GM19438 (cell line): ENCODE results near the gene UBXN11.
"Not testable (repeated sequence)": the region's sequence is repeated elsewhere in the genome, so short reads cannot be mapped to it uniquely, and the experiment has no call there.

Experiments
- ATAC-seq: cut with Tn5 transposase; IDR thresholded peaks from one replicate; pipeline ENCODE4 v1.9.1; 2021; ENCODE audit warnings: low read depth; ENCODE audit not compliant: unreplicated experiment

Gene UBXN11

DNA sequence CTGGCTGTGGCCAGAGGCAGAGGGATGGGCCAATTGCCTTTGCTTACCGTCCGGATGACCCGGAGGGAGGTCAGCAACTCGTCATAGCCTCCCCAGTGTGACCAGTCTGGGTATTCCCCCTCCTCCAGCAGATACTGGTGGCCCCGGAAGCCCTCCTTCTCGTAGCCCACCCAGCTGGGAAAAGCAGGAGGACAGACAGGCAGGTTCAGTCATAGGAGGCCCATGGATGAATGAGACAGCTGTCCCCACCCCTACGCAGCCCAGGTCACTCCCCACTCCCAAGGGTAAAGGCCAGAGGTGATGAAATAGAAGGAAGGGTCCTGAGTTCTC is 30.7 kb upstream of the UBXN11 start:
- no peak for ATAC-seq

DNA sequence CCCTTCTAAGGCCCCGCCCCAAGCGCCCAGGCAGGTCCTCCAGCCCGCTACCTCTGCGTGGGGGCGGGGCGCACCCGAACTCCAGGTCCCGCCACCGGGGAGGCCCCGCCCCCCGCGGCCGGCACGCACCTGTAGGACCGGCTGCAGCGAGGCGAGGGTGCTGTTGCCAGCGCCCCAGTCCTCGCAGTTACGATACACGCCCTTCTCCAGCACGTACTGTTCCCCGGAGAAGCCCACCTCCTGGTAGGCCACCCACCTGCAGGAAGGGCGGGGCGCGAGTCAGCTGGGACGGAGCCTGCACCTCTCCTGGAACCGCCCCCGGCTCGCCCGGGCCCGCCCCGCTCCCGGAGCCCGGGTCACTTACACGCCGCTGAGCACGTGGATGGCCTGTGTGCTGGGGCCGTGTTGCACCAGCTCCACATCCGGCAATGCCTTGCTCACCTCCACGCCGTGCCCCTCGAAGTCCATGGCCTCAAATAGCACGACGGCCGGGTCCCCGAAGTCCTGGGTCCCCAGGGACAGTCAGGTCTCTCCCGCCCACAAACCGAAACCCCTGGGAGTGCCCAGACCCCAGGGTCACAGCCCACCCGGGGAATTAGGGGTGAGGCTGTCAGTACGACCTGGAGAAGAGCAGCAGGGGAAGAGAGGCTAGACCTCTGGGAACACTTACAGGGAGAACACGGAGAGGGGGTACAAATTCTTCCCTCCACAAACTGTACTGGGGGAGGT is 30.2 kb upstream of the UBXN11 start:
- peak; percentile 73 for ATAC-seq

DNA sequence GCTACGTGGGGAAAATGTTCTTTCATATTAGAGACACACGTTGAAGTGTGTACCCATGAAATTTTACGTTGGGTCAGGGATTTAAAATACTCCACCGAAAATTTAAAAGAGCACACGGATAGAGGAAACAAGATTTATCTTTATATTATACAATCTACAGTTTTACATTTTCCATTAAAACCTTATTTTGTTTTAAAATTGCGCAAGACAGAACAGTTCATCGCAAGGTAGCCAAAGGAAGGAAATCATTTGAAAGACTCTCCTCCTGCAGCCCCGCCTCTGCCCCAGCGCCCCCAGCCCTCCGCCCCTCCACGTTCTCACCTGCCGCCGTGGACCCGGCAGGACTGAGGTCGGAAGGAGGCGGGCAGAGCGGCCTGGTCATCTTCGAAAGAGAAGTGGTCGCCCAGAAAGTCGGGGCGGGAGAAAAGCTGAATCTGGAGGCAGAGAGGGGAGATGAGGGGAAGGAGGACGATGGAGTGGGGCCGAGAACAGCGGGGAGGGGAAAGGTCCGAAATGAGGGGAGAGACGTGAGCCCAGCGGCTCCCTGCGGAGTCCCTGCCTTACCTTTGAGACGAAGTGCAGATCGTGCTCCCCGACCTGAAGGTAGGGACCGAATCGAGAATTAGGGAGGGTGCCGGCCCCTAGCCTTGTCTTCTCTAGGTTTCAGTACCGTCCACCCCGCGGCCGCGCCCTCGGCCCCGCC is 29.5 kb upstream of the UBXN11 start:
- no peak for ATAC-seq

DNA sequence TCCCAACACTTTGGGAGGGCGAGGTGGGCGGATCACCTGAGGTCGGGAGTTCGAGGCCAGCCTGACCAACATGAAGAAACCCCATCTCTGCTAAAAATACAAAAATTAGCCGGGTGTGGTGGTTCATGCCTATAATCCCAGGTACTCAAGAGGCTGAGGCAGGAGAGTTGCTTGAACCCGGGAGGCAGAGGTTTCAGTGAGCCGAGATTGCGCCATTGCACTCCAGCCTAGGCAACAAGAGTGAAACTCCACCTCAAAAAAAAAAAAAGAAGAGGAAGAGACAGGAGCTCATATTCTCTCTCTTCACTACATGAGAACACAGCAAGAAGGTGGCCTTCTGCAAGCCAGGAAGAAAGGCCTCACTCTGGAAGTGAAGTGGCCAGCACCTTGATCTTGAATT is 26.9 kb upstream of the UBXN11 start:
- ATAC-seq: not testable (repeated sequence)

DNA sequence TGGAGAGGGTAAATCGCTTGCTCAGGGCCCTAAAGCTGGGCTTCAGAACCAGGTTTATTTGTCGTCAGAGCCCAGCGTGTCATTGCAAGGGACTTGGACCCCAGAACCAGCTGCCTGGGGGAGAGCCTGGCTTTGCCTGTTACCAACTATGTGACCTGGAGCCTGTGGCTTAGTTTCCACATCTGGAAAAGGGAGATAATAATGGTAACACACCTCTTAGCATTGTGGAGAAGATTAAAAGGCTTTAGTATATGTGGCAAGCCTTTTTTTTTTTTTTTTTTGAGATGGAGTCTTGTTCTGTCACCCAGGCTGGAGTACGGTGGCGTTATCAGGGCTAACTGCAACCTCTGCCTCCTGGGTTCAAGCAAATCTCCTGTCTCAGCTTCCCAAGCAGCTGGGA is 23.8 kb upstream of the UBXN11 start:
- no peak for ATAC-seq

DNA sequence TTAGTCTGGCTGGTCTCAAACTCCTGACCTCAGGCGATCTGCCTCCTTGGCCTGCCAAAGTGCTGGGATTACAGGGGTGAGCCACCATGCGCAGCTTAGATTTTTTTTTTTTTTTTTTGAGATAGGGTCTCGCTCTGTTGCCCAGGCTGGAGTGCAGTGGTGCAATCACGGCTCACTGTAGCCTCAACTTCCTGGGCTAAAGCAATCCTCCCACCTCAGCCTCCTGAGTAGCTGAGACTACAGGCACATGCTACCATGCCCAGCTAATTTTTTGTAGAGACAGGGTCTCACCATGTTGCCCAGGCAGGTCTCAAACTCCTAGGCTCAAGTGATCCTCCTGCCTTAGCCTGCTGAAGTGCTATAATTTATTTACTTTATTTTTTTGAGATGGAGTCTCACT is 22.9 kb upstream of the UBXN11 start:
- not testable (repeated sequence) for ATAC-seq

DNA sequence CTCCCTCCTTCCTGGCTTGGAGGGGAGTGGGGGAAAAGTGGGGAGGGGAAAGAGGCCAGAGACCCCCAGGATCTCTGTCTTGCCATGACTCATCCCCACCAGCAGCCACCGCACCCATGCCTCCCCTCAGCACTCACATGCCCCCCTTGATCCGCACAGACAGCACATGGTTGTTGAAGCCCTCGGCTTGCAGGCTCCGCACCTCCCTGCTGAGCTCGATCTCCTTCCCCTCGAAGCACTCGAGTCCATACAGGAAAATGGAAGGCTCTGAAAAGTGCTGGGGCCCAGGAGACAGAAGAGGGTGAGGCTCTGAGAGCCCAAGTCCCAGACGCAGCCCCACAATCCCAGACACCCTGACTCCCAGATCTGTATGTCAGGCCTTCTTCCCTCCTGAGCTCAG is 22.2 kb upstream of the UBXN11 start:
- ATAC-seq: no peak

DNA sequence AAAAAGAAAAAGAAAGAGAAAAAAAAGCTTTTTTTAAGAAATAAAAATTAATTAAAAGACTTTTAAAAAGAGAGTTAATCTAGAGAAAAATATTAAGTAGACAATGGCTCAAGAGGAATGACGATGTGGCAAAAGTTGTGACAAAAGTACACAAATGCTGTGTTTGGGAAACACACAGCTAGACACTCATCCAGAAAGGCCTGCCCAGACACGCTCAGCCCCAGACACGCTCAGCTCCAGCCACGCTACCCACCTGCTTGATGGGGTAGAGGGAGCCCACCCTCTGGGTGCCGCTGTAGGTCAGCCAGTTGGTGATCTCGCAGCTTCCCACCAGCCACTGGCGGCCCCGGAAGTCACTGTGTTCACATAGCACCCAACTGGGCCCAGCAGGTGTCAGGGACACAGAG is 21.5 kb upstream of the UBXN11 start:
- no peak for ATAC-seq

DNA sequence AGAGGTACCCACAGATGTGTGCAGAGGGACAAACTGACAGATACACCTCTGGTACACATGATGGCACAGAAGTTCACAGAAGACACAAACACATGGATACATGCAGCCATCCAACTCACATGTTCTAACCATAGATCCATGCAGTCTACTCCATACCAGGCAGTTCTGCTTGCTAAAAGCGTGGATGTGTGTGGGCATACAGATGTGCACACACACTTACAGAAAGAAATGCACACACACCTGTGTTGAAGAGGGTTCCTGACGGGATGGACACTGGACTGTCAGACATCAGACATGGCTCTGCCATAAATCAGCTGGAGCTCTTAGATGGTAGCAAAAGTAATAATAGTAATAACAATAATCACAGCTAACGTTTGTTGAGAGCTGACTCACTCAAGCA is 18.1 kb upstream of the UBXN11 start:
- ATAC-seq: no peak

DNA sequence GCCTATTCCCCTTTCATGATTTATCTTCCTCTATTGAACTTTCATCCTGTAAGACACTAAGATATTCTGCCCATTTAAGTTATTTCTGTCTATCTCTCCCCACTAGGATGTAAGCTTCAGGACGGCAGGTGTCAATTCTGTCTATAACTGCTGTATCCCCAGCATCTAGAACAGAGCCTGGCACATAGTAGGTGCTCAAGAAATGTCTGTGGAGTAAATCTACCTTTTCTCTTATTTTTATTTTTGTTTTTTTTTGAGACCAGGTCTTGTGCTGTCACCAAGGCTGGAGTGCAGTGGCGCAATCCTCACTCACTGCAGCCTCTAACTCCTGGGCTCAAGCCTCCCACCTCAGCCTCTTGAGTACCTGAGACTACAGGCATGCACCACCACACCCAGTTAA is 16.9 kb upstream of the UBXN11 start:
- ATAC-seq: no peak

DNA sequence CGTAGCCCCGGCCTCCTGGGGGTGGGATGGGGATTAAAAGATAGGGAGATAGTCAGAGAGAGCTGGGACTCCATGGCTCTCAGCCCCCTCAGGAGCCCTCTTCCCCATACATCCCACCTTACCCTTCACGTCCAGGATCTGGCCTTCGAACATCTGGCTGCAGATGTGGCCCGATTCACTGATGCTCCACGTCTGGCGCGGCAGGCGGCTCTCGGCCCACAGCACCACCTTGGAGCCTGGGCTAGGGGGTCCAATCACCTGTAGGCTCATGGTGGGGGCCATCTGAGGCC is 15.6 kb upstream of the UBXN11 start:
- no peak for ATAC-seq

DNA sequence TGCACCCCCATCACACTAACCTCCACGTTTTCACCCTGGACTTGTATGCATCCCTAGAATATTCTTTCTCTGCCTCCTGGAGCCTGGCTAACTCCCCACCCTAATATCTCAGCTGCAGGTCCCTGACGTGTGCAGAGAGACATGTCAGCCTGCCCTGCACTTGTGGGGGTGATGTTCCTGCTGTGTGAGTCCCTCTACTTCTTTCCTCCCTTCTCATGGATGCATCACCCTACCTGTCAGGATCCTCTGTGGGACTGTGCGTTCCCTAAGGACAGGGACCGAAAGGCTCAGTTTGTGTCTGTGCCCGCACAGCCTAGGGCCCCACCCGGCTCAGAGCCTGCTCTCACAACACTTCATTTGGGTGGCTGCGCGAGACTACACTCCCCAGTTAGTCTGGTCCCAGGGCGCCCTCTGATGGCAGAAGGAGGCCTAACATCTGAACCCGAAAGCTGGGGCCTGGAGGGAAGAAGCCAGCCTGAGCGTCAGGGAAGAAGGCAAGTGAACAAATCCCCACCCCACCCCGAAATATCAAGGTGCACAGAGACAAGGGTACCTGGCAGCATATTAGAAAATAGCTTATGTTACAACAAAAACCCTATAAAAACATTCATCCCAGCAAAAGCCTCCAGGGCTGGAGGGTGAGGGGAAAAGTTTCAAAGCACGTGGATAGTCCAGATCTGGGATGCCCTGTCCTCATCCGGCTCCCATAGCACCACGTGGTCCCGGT is 15.0 kb upstream of the UBXN11 start:
- no peak for ATAC-seq

DNA sequence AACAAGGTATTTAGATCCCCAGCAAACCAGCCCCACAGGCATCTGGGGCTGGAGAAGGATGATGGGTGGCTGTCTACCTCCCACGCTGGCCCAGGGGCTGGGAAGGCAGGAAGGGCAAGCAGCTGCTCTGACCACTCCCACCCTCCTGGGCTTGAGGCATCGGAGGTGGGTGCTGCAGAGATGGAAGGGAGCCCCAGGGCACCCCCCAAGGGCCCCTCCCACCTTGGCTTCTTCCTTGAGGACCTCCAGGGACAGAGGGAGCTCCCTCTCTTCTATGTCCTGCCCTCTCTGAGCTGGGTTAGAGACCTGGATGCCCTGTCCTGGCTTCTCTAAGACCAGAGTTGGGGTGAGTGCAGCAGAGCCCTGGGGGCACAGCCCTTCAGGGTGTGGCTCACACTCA is 14.5 kb upstream of the UBXN11 start:
- no peak for ATAC-seq

DNA sequence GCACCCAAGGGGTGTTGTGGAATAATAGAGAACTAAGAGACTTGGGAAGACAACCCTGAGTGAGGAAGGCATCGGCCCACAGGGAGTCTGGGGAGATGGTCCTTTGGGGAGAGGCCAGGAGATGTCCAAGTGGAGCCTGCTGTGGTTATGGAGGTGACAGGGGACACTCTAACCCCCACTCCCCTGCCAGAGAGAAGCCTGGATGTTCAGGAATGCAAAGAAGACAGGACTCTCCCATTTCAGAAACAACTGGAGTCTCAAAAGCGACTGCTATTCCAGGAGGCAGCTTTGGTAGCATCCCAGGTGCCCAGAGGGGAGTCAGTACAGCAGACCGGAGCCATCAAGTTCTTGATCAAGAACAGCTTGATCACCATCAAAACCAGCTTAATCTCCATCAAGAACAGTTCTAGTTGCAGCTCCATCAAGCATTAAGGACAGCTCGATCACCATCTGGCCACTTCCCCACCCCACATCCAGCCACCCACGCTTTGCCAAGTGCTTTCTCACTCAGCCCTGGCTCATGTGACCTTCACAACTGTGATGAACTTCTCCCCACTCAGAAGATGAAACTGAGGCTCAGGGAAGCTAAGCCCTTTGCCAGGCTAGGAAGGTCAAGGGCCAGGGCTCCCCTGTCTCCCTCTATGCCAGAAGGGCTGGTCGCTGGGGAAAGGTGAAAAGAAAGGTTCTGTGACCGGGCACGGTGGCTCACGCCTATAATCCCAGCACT is 12.1 kb upstream of the UBXN11 start:
- no peak for ATAC-seq

DNA sequence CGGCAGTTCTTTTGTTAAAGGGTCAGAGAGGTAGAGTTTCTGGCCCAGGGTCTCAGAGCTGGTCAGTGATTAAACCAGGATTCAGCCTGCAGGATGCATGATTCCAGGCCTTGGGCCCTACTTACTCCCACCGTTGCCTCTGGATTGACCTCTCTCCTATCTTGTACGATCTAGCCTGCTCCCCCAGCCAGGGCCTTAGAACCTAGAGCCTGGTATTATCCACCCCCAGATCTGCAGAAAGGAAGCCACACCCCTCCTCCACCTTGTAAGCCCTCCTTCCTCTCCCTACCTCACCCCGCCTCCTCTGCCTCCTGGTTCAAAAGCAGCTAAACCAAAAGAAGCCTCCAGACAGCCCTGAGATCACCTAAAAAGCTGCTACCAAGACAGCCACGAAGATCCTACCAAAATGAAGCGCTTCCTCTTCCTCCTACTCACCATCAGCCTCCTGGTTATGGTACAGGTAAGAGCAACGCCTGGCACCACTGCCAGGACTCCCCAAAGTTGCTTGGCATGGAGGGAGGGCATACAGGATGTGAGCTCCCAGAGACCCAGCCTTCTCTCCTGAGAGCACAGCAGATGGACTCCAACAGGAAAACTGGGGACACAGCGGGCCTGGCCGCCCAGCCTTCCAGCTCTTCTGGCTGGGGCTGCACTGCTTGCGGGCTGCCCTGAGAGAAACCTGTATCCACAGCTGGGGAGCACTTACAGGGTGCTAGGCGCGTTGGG is 11.3 kb upstream of the UBXN11 start, which contains the start of gene CD52:
Gene CD52 (plus strand): TSS at position 347 of the 726 bp plus-strand sequence. CDS start 60 bp downstream, at position 407.
- ATAC-seq: no peak

DNA sequence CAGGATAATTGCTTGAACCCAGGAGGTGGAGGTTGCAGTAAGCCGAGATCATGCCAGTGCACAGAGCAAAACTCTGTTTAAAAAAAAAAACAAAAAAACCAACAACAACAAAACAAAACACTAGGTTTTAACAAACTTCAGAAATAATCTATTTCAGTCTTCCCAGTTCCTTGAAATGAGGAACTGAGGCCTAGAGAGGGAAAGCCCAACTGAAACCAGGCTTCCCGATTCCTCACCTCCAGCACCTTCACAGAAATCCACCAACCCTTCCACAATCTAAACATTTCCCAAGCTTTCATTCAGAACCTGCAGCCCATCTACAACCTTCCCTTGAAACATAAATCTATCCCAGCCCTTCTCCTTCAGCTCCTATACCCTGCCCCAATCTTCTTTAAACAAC is 10.7 kb upstream of the UBXN11 start:
- ATAC-seq: no peak

DNA sequence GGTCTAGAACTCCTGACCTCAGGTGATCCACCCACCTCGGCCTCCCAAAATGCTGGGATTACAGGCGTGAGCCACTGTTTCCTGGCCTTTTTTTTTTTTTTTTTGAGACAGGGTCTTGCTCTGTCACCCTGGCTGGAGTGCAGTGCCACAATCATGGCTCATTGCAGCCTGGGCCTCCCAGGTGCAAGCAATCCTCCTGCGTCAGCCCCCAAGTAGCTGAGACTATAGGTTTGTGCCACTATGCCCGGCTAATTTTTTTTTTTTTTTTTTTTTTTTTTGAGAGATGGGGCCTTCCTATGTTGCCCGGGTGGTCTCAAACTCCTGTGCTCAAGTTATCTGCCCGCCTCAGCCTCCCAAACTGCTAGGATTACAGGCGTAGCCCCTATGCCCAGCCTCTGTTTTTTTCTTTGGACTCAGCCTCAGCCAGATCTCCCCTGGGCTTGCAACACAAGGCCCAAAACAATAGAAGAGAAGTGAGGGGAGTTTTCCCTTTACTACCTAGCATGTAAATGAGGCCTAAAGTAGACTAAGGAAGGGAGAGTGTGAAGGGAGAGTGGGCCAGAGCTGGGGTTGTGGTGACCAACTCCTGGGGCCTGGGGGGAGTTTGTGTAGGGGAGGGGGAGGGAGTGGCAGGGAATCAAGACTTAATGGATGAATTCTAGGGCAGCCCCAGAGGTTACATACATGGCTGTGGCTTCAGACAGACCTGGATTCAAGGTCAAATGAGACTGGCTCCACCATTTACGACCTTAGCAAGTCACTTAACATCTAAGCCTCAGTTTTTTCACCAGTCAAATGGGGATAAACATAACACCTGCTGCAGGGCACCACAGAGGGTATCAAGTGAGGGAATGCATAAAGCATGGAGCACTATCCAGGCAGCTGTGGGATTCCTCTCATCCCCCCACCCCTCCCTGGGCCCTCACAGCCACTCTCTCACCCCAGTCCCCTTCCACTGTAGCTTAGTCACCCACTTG is 9.7 kb upstream of the UBXN11 start:
- no peak for ATAC-seq

DNA sequence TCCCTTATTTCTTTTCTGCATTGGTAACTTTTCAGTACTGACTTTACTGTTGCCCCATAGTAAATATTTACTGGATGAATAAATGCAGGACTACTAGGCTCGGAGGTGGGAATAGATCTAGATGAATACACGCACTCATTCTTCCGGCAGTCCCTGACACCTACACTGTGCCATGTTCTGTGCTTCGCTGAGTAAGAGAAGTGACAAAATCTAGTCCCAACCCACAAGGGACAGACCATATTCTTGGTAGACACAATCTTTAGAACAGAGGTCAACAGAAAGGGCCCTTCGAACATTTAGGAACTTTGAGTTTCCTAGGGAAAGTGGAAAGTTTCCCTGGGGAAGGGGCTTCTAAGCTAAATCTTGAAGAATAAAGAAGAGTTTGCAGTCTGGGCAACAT is 8.1 kb upstream of the UBXN11 start:
- no peak for ATAC-seq
